ENCODE measurements around the gene SND1. TPM values are rescaled to one million over a fixed set of nuclear protein-coding genes. Genes with fewer than 3 reads are reported as not detected.

The SND1 gene
- total and polyA plus RNA-seq, 2 donors (not counting 3 experiments of a cell fraction or from before 2014, with no cell fraction given): 116 to 249 TPM

- ChIA-PET POLR2A (no interaction called here), CTCF (no interaction called here)
- no peaks in the 10 kb centered on the region for H3K36me3 ChIP-seq (ENCODE audit: control insufficient read depth in 2 of 2, extremely low read depth in 1 of 2, insufficient read depth in 2 of 2, low read length in 2 of 2)
- no peak overlapping the region for H3K4me3 ChIP-seq (replicated peaks in 1 of 3; ENCODE audit: insufficient read depth in 1 of 3, low read depth in 1 of 3, low read length in 3 of 3)
- no peaks in the 10 kb centered on the region for H3K27me3 ChIP-seq (ENCODE audit: control insufficient read depth in 2 of 2, insufficient read depth in 2 of 2, low read length in 2 of 2)
- no peak for DNase-seq (ENCODE audit: low read depth, low spot score)
- H2AFZ ChIP-seq (ENCODE audit: low read depth, low read length): no peak overlapping the region
- no peak for FAIRE-seq
- H3K4me1 ChIP-seq (ENCODE audit: control insufficient read depth, extremely low read depth, insufficient read depth, low read length): peaks cover 29% of the 10 kb centered on the region
- H3K4me2 ChIP-seq (ENCODE audit: insufficient read depth, low read length): no peak overlapping the region
- peaks cover 42% of the 10 kb centered on the region for H3K79me2 ChIP-seq (ENCODE audit: control insufficient read depth, insufficient read depth, low read length)
- no peaks in the 10 kb centered on the region for H3K9me3 ChIP-seq (replicated peaks; ENCODE audit: control insufficient read depth, insufficient read depth, low read length)
- no peak overlapping the region for H3K9ac ChIP-seq (replicated peaks; ENCODE audit: extremely low read depth, insufficient read depth, low read length)
- no TSS peak for BruUV-seq (replicated peaks)
- dilution Hi-C loops (cut with MboI; ENCODE audit: extremely low pct_ligation_motif_present, low sequenced_read_pairs): no loop called here
- H3K9me1 ChIP-seq (replicated peaks; ENCODE audit: control insufficient read depth, extremely low read depth, insufficient read depth, low read length): no peaks in the 10 kb centered on the region
- peaks cover 2% of the 10 kb centered on the region for H4K20me1 ChIP-seq (replicated peaks; ENCODE audit: control insufficient read depth, extremely low read depth, insufficient read depth, low read length)
- intact Hi-C loops (cut with micrococcal nuclease): no loop called here
- no peak for TF ChIP-seq GATA2 (IDR thresholded peaks at IDR 0.05; ENCODE audit: insufficient read depth, insufficient read length, low read depth, low read length)
- TF ChIP-seq POLR2AphosphoS5 (IDR thresholded peaks at IDR 0.05; ENCODE audit: insufficient read depth, low read depth, low read length): no peak
- TF ChIP-seq JUN (IDR thresholded peaks at IDR 0.05; ENCODE audit: borderline replicate concordance, insufficient read depth, insufficient read length, low read depth): no peak
- TF ChIP-seq FOS (IDR thresholded peaks at IDR 0.05; ENCODE audit: borderline replicate concordance, insufficient read depth, low read length): no peak
- TF ChIP-seq POLR2A (IDR thresholded peaks at IDR 0.05; ENCODE audit: low read depth, low read length): no peak
- TF ChIP-seq EZH2 (IDR thresholded peaks at IDR 0.05; ENCODE audit: borderline replicate concordance, low read depth, low read length, severe bottlenecking): no peak
- TF ChIP-seq MAX (IDR thresholded peaks at IDR 0.05; ENCODE audit: insufficient read depth, insufficient read length): no peak
- TF ChIP-seq MYC (IDR thresholded peaks at IDR 0.05; ENCODE audit: low read depth, low read length): no peak
- no peak overlapping the region for H3K27ac ChIP-seq (ENCODE audit: insufficient read depth, low read depth, low read length)
These were observed 249.0 kb downstream of the SND1 start for GRCh38 chr7:127900732-127901685.

Data from endothelial cell of umbilical vein (primary cell).